HG02623 (cell line): Measurements from ENCODE around the gene TPRA1.

Source experiments
- ATAC-seq: cut with Tn5 transposase; IDR thresholded peaks from one replicate; pipeline ENCODE4 v1.9.1; 2021; ENCODE audit warnings: moderate library complexity; ENCODE audit not compliant: unreplicated experiment

Gene TPRA1

DNA sequence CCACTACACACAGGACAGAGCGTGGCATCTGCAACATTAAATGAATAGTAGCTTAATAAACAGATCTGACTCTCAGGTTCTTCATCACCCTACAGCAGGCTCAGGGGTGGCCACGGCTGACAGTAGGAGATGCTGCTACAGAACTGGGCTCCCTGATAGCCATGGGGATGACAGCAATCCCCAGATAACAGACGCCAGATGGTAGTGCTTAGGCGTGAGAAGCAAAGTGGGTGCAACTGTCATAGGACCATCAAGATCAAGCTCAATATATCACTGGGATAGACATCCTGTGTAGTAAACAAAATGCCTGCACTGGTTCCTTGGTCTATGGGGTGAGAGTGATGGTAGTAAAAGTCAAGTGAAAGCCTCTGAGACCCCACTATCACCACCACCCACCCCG is 2.6 kb upstream of the TPRA1 start:
- no peak for ATAC-seq

DNA sequence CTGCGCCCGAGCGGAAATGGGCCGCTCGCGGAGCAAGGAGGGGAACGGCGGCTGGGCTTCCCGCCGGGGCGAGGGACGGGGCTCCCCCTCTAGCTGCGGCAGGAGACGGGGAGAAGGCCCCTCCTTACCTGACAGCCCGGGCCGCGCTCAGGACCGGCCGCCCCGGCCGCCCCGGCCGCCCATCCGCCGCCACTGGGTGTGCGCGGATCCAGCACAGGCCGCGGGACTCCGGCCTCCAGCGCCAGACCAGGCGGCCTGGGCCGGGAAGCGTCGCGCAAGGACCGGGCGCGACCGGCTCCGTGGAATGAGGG is 296 bp downstream of the TPRA1 start:
- peak; percentile 33 for ATAC-seq

- peak; percentile 3 for ATAC-seq
Measured at GRCh38 chr3:127589600-127590281, 792 bp downstream of the TPRA1 start.

GRCh38 chr3:127588806-127589577 is 1.5 kb downstream of the TPRA1 start:
- no peak for ATAC-seq

GRCh38 chr3:127587876-127588275 is 2.7 kb downstream of the TPRA1 start:
- ATAC-seq = no peak

DNA sequence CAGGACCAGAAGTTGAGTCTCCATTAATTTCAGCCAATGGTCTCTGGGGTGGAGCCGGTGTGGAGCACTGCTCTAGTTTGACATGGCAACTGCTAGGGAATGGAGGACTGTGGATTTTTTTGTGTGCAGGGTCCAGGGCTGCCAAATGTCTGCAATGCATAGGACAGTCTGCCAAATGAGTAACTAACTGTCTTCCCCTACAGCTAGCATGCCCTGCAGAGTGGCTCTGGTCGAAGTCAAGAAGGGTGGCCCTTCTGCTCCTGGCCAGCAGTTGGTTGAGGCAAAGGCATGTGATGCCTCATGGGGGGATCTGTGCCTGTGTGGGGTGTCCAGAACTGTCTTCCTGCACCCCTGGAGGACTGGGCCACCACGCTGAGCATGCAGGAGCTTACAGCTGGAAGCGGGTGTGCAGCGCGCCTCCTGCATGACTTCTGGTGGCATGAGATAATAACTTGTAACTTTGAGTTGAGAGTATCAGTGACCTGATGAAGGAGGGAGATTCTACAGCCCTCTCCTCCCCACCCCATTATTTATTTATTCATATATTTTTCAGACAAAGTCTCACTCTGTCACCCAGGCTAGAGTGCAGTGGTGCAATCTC is 4.6 kb downstream of the TPRA1 start:
- ATAC-seq = no peak

- ATAC-seq = no peak
Measured at GRCh38 chr3:127585163-127585812, 5.2 kb downstream of the TPRA1 start.

DNA sequence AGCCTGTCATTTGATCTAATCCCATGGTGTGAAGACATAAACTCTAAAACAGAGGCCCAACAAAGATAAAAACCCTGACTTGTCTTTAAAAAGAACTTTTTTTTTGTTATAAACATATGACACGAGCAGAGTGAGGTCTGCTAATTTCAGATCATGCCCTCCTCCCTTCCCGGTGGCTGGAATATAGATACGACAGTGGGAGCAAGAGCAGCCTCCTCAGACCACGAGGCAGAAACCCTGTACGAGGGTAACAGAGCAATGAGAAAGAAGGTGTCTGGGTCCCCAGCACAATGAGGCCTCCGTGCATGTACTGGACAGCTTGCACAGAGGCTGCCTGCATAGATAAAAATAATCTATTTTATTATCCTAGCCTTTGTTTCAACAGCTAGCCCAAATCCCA is 5.8 kb downstream of the TPRA1 start:
- no peak for ATAC-seq

GRCh38 chr3:127580327-127581060 is 10.0 kb downstream of the TPRA1 start:
- ATAC-seq = no peak

DNA sequence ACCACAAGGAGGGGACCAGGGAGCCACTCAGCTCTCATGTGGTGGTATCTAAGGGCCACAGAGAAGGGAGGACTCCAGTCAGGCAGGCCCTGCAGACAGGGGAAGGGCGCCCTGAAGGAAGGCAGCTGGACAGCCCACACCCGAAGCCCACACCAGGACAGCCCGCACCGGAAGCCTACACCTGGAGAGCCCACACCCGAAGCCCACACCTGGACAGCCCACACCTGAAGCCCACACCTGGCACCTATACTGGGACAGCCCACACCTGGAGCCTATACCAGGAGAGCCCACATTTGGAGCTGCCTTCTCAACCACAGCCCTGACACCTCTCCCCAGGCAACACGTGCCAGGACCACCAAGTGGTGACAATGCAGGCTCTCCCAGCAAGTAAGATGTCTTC is 11.7 kb downstream of the TPRA1 start:
- ATAC-seq = no peak

GRCh38 chr3:127578168-127578567 is 12.4 kb downstream of the TPRA1 start:
- no peak for ATAC-seq

DNA sequence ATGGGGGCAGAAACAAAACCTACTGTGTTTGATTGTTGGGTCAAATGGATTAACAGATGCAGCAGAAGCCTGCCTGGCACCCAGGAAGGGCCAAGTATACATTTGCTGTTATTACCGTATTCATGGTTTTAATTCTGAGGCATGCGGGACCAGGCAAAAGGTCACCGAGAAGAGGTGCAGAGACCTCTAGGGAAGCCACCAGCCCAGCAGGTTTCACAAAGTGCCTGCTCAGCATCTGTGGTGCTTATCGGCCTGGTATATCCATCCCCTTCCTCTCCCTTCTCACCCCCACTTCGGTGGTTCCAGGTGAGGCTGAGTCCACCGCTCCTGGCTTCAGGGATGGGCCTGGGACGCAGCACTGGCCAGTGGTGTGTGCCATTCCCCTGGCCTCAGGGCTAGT is 13.1 kb downstream of the TPRA1 start:
- ATAC-seq = no peak

DNA sequence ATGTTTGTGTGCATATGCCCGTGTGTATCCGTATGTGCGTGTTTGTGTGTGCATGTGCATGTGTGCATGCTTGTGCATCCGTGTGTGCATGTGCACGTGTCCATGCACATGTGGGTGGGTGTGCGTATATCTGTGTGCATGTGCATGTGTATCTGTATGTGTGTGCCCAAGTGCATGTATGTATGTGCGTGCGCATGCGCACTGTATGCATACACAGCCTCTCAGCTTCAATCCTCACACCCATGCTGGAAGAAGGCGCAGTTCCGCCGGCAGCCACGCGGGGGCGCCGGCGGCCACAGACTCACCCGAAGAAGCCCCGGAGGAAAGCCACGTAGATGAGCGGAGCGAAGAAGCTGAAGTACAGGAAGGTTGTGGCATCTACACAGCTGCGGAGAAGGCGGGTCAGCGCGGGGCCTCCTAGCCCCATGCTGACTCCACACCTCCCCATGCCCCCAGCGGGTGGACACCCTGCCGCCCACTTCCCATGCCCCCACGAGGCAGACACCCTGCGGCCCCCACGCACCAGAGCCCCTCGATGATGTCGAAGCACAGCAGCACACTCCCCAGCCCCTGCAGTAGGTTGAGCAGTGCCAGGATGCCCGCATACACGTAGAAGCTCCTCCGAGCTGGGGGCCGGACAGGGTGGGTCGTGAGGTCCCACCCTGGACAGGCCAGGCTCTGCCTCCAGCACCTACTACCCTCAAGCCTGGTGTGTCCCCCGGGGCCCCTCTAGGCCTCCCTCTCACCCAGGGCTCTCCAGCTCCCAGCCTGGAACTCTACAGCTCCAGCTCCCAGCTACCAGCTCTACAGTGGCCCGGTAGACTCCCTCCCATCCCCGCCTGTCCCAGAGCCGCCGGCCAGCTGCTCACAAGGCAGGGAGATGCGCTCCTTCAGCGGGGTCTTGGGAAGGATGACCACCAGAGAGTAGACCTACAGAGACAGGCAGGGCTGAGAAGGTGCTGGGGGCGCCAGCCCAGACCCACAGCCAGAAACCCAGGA is 15.4 kb downstream of the TPRA1 start:
- ATAC-seq = peak; percentile 82

DNA sequence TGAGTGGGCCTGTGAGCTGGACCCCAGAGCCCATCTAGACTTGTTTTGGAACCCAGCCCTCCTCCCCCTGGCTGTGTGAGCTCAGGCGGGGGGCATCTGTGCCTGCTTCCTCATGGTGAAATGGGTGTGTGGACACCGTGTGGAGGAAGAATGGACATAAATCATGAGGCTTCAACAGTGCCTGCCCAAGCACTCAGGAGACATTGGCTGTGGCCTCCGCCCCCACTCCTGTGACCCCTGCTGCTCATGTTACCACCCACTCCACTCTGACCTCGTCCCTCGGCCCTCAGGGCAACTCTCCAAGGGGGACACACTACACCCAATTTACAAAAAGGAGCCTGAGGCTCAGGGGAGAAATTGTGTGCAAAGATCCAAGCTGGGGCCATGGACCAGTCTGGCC is 16.6 kb downstream of the TPRA1 start:
- no peak for ATAC-seq

DNA sequence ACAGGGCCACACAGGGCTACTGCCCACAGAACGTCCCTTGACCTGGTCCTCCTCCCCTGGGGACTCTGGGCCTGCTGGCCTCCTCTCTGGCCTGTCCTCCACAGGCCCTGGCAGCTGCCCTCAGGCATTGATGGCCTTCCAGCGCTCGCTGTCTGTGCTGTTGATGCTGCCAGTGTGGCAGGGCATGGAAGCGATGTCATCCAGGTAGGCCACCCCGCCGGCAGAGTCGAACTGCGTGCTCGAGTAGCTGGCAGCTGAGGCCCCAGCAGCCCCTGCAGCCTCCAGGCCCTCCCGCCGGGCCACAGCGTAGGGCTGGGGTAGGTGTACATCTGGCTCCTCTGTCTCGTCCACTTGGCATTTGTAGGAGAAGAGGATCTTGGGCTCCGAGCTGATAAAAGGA is 17.1 kb downstream of the TPRA1 start:
- no peak for ATAC-seq

DNA sequence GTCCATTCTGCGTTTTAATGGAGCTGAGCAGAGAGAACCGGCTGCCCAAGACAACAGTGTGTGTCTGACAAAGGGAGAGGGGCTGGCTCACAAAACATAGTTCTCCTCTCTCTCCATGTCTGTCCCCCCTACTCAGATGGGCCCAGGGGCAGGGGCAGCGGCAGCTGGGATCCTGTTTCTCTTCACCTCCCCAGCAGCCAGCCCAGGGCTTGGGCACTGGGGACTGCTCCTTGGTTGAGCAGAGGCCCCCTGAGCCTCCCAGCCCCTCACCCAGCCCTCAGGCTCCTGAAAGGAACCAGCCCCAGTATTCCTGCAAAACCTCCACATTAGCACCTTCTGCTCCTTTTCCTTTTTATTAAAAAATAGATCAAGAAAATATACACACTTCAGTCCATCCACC is 17.8 kb downstream of the TPRA1 start:
- ATAC-seq = no peak

DNA sequence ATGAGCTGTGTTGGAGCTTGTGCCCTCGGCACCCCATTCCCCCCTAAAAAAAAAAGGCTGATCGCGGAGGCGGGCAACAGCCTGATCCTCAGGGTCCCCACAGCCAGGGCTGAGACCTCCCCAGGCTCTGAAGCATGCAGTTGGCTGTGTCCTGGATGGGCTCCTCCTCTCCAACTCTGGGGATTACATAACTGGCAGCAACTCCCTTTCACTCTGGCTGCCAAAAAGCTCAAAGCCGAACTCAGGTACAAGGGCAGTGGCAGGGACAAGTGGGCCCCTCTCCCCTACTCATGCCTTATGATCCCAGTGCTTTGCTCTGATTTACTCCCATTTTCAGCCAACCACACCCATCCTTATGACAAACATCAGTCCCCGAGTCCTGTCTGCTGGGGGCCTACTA is 18.3 kb downstream of the TPRA1 start:
- ATAC-seq = no peak

DNA sequence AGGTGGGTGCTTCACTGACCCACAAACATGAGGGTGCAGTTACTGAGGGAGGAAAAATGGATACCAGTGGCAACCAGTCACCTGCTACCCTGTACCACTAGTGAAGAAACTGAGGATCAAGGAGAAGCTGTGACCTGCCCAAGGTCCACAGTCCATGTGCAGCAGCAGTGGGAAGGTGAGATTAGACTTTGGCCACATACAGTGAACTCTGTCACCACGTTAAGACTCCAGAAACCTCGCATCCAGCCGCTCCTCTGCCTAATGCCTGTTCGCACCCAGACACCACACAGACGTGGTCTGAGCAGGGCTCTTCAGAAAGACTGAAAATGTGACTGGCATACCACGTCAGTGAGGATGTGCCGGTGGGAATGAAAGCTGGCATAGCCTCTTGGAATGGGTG is 20.0 kb downstream of the TPRA1 start:
- ATAC-seq = no peak

DNA sequence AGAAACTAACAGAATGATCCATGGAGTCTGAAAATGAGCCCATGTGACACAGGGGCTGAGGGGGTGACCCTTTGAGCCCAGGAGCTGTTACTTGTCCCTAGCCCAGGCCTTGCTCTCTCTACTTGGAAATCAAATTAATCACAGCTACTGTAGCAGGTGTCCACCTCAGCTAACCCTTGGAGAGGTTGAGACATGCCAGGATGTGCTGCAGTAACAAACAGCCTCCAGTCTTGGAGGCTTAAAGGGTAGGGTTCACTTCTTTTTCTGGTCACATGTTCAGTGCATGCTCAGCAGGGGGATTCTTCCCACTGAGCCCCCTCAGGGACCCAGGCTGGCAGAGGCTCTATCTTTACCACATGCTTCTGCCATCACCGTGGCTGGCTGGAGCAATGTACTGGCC is 21.4 kb downstream of the TPRA1 start:
- ATAC-seq = no peak

GRCh38 chr3:127568586-127568985 is 21.9 kb downstream of the TPRA1 start:
- ATAC-seq = no peak
